GM10266 (cell line): Measurements from ENCODE around the gene SSBP2.

Source experiments
- DNase-seq: peaks from one replicate; pipeline ENCODE4 v3.0.0; 2012; ENCODE audit errors: extremely low spot score
- TF ChIP-seq, protein P1 (sequence below): IDR thresholded peaks from 2 replicates; pipeline ENCODE4 v1.5.1; 2012; ENCODE audit warnings: mild to moderate bottlenecking, low read depth; ENCODE audit not compliant: control insufficient read depth, insufficient read depth; ENCODE audit errors: missing control alignments

The SSBP2 gene

GRCh38 chr5:81579262-81579924, 171.5 kb downstream of the SSBP2 start:
- peak; percentile 14 for DNase-seq
- TF ChIP-seq, protein P1, sequence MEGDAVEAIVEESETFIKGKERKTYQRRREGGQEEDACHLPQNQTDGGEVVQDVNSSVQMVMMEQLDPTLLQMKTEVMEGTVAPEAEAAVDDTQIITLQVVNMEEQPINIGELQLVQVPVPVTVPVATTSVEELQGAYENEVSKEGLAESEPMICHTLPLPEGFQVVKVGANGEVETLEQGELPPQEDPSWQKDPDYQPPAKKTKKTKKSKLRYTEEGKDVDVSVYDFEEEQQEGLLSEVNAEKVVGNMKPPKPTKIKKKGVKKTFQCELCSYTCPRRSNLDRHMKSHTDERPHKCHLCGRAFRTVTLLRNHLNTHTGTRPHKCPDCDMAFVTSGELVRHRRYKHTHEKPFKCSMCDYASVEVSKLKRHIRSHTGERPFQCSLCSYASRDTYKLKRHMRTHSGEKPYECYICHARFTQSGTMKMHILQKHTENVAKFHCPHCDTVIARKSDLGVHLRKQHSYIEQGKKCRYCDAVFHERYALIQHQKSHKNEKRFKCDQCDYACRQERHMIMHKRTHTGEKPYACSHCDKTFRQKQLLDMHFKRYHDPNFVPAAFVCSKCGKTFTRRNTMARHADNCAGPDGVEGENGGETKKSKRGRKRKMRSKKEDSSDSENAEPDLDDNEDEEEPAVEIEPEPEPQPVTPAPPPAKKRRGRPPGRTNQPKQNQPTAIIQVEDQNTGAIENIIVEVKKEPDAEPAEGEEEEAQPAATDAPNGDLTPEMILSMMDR = no peak

DNA sequence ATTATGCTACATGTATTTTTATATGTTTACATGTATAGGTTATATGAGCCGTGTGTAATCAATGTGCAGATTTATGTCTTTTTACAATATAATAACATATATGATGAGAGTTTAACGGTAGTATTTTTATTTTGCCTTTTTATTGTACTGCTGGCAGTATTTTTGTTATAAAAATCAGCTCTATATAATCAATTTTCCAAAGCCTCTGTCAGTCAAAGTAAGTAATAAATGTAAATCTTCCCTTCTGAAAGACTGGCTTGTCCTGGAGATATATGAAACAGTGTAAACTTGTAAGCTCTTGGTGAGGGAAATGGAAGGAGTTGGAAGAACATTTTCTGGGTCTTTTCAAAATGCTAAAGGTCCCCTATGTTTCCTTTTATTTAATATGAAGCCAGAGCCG, 173.8 kb downstream of the SSBP2 start:
- DNase-seq = no peak
- TF ChIP-seq, protein P1 = no peak

GRCh38 chr5:81575924-81576323, 175.0 kb downstream of the SSBP2 start:
- TF ChIP-seq, protein P1 = no peak
- DNase-seq = no peak

- DNase-seq = no peak
- TF ChIP-seq, protein P1 = no peak
These were observed 178.7 kb downstream of the SSBP2 start for GRCh38 chr5:81572201-81572600.

DNA sequence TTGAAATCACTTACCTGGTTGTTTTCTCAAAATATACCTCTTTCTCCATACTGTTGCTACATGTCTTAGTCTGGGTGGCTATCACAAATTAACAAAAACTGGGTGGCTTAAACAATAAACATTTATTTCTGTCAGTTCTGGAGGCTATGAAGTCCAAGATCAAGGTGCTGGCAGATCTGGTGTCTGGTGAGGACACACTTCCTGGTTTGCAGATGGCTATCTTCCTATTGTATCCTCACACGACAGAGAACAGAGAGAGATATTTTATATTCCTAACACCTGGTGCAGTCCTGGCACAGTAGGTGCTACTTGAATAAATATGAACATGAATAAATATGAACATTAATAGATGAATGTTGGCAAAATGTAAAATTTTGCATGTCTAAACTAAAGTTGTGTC, 192.7 kb downstream of the SSBP2 start:
- TF ChIP-seq, protein P1 = no peak
- DNase-seq = no peak

- TF ChIP-seq, protein P1 = no peak
- DNase-seq = no peak
These were observed 194.1 kb downstream of the SSBP2 start for GRCh38 chr5:81556809-81557208.

GRCh38 chr5:81555865-81556264, 195.0 kb downstream of the SSBP2 start:
- DNase-seq = no peak

More at GRCh38 chr5:81555865-81556264, 195.0 kb downstream of the SSBP2 start:
- TF ChIP-seq, protein P1 = no peak
